Lung (tissue), 12 donors: ENCODE results near the gene DENND4B. TPM values are rescaled to one million over a fixed set of nuclear protein-coding genes. Genes with fewer than 3 reads are reported as not detected.
A peak's percentile ranks its signal among the peaks of the same experiment; 100 is the strongest.

Source experiments
- ATAC-seq: fragments of 200-7000 bp; cut with Tn5 transposase; one replicate; pipeline ENCODE4 v1.9.1; 2020; ENCODE audit warnings: moderate number of reproducible peaks; ENCODE audit not compliant: insufficient read depth, low FRiP score
- DNase-seq, 3 donors: peaks; one replicate each; pipeline ENCODE4 v3.0.0-alpha.2; 2013 to 2017
- H3K27ac ChIP-seq, 2 donors: one replicate each; pipeline ENCODE4 v1.5.1; 2013; ENCODE audit warnings: mild to moderate bottlenecking in 2 of 2, moderate library complexity in 2 of 2, control low read depth in 1 of 2, inconsistent platforms in 1 of 2, low read depth in 1 of 2, low read length in 1 of 2
- H3K27me3 ChIP-seq, 3 donors: one replicate each; pipeline ENCODE4 v1.5.1; 2013; ENCODE audit warnings: low read length in 2 of 3; ENCODE audit not compliant: control insufficient read depth in 3 of 3, insufficient read depth in 3 of 3
- H3K36me3 ChIP-seq, 4 donors: one replicate each; pipeline ENCODE4 v1.5.1; 2013; ENCODE audit warnings: low read length in 4 of 4, mild to moderate bottlenecking in 1 of 4, moderate library complexity in 1 of 4; ENCODE audit not compliant: control insufficient read depth in 4 of 4, insufficient read depth in 4 of 4
- H3K4me1 ChIP-seq, 5 donors: one replicate each; pipeline ENCODE4 v1.5.1; 2013; ENCODE audit warnings: low read length in 5 of 5, mild to moderate bottlenecking in 2 of 5, moderate library complexity in 1 of 5; ENCODE audit not compliant: control insufficient read depth in 5 of 5, insufficient read depth in 5 of 5
- H3K4me3 ChIP-seq: one replicate; pipeline ENCODE4 v1.5.1; 2013; ENCODE audit warnings: mild to moderate bottlenecking, control low read depth, moderate library complexity
- H3K9ac ChIP-seq, 2 donors: one replicate each; pipeline ENCODE4 v1.5.1; 2013; ENCODE audit warnings: low read length in 2 of 2, control low read depth in 1 of 2; ENCODE audit not compliant: insufficient read depth in 1 of 2
- H3K9me3 ChIP-seq, 4 donors: one replicate each; pipeline ENCODE4 v1.5.1; 2013; ENCODE audit warnings: low read length in 3 of 4, mild to moderate bottlenecking in 1 of 4, moderate library complexity in 1 of 4; ENCODE audit not compliant: control insufficient read depth in 4 of 4, insufficient read depth in 3 of 4
- CTCF ChIP-seq: IDR thresholded peaks from 2 replicates; pipeline ENCODE4 v1.5.1; 2012; ENCODE audit warnings: mild to moderate bottlenecking; ENCODE audit errors: control extremely low read depth, extremely low read depth
- WGBS, 2 donors: extraction: QIAGEN DNeasy Blood & Tissue Kit; methylation state at CpG; one replicate each; pipeline ENCODE4 v1.1.7; 2013; 5-methylcytosine and 5-hydroxymethylcytosine counted together
- polyA plus RNA-seq, 2 donors: library from polyadenylated mRNA; stranded (reverse); fragments of 200-250 nt; gene quantifications; one replicate each; pipeline ENCODE4 v1.2.1, GENCODE V29; 2013
- total RNA-seq, 2 donors: library from RNA; depleted of rRNA in 1 of 2; stranded (reverse); fragments of >200 nt in 1 of 2; gene quantifications; one replicate each; pipeline ENCODE4 v1.2.1, GENCODE V29; 2014 to 2021
- donor health status: control.
- donor health status: control.
- donor health status: Bipolar disorder and iron deficiency.
- donor health status: healthy.
- donor health status: DM: yes; HTN: yes; CAD: no.

DENND4B gene
- total and polyA plus RNA-seq, 4 donors: 40.5 to 84.7 (median 59.4) TPM

GRCh38 chr1:153991806-153992205 lies 45.3 kb upstream of the DENND4B start:
- no peaks in the 10 kb centered on the region for H3K27me3 ChIP-seq
- H3K9ac ChIP-seq: peak overlapping the region in 1 of 2 donors; percentile 97
- peak overlapping the region in 1 of 2 donors; percentile 25 for H3K27ac ChIP-seq
- DNase-seq (no peak), ATAC-seq (no peak)
- peaks cover 13 to 26% (median 17%) of the 10 kb centered on the region in 4 donors for H3K36me3 ChIP-seq
- H3K9me3 ChIP-seq: no peaks in the 10 kb centered on the region
- no peak overlapping the region for H3K4me3 ChIP-seq
- H3K4me1 ChIP-seq: peaks cover 4 to 11% (median 6%) of the 10 kb centered on the region in 5 donors
- WGBS, 2 donors: 90 to 91% methylated on average over 2 of the region's 2 CpGs
- TF ChIP-seq CTCF: no peak

GRCh38 chr1:153991151-153991630 lies 44.7 kb upstream of the DENND4B start:
- peaks cover 4 to 15% (median 6%) of the 10 kb centered on the region in 5 donors for H3K4me1 ChIP-seq
- ATAC-seq (no peak), DNase-seq (no peak)
- peak overlapping the region; percentile 82 for H3K4me3 ChIP-seq
- H3K9me3 ChIP-seq: no peaks in the 10 kb centered on the region
- peak overlapping the region; percentile 96 to 99 for H3K27ac ChIP-seq
- peaks cover 13 to 26% (median 17%) of the 10 kb centered on the region in 4 donors for H3K36me3 ChIP-seq
- no peak for TF ChIP-seq CTCF
- H3K9ac ChIP-seq: peak overlapping the region; percentile 97
- 6 to 14% methylated on average over 9 of the region's 9 CpGs for WGBS, 2 donors
- H3K27me3 ChIP-seq: no peaks in the 10 kb centered on the region

- WGBS, 2 donors: 0 to 1% methylated on average over 36 of the region's 36 CpGs
Measured at GRCh38 chr1:153990468-153991150, 44.1 kb upstream of the DENND4B start, which contains the start of gene RPS27. TSS of gene RPS27 (plus strand) at chr1:153990762. CDS start at chr1:153990797, 35 bp downstream.

More at GRCh38 chr1:153990468-153991150, 44.1 kb upstream of the DENND4B start, which contains the start of gene RPS27:
- Histone ChIP-seq H3K4me1 (peaks cover 4 to 16% (median 6%) of the 10 kb centered on the region in 5 donors), H3K9me3 (no peaks in the 10 kb centered on the region), H3K36me3 (peaks cover 12 to 24% (median 17%) of the 10 kb centered on the region in 4 donors), H3K4me3 (peak within 1 kb of the TSS; percentile 82), H3K9ac (peak within 1 kb of the TSS; percentile 97), H3K27ac (peak within 1 kb of the TSS; percentile 96 to 99), H3K27me3 (no peaks in the 10 kb centered on the region)
- DNase-seq: peak; percentile 95 to 99 (median 99)
- no peak for TF ChIP-seq CTCF
- peak; percentile 73 for ATAC-seq
